SK-N-SH treated with all-trans-retinoic acid at 6 μM for 48 hours (cell line): ENCODE data around the gene SEC14L2.

Source experiments
- ATAC-seq: fragments of 200-7000 bp; cut with Tn5 transposase; 3 replicates; pipeline ENCODE4 v1.9.1; 2020; ENCODE audit warnings: mild to moderate bottlenecking, moderate library complexity
- ARNTL ChIP-seq: fragments of 450-650 bp; formaldehyde crosslinking; IDR thresholded peaks from 2 replicates; pipeline ENCODE4 v1.5.0; 2020; ENCODE audit warnings: low read depth, mild to moderate bottlenecking, moderate library complexity, borderline replicate concordance
- CREB5 ChIP-seq: fragments of 250-450 bp; sonication (Bioruptor Pico); IDR thresholded peaks from 2 replicates; pipeline ENCODE4 v1.5.1; 2020; ENCODE audit warnings: low read depth, mild to moderate bottlenecking, moderate library complexity
- CSDC2 ChIP-seq: fragments of 250-450 bp; sonication (Bioruptor Pico); IDR thresholded peaks from 2 replicates; pipeline ENCODE4 v1.5.0; 2020; ENCODE audit warnings: mild to moderate bottlenecking, moderate library complexity
- CSRNP3 ChIP-seq: fragments of 250-450 bp; sonication (Bioruptor Pico); IDR thresholded peaks from 2 replicates; pipeline ENCODE4 v1.5.1; 2021; ENCODE audit warnings: mild to moderate bottlenecking, moderate library complexity
- ESRRG ChIP-seq: fragments of 250-450 bp; sonication (Bioruptor Pico); IDR thresholded peaks from 2 replicates; pipeline ENCODE4 v1.6.1; 2021; ENCODE audit warnings: mild to moderate bottlenecking
- GLIS3 ChIP-seq: fragments of 250-450 bp; sonication (Bioruptor Pico); IDR thresholded peaks from 2 replicates; pipeline ENCODE4 v1.5.0; 2020; ENCODE audit warnings: mild to moderate bottlenecking, moderate library complexity
- ISL1 ChIP-seq: fragments of 250-450 bp; sonication (Bioruptor Pico); IDR thresholded peaks from 2 replicates; pipeline ENCODE4 v2.1.2; 2022; ENCODE audit warnings: mild to moderate bottlenecking, moderate library complexity
- OSR1 ChIP-seq: fragments of 250-450 bp; sonication (Bioruptor Pico); IDR thresholded peaks from 2 replicates; pipeline ENCODE4 v1.8.0; 2022; ENCODE audit warnings: moderate library complexity, mild to moderate bottlenecking, inconsistent platforms
- POU6F1 ChIP-seq: fragments of 250-450 bp; sonication (Bioruptor Pico); IDR thresholded peaks from 2 replicates; pipeline ENCODE4 v1.8.0; 2021; ENCODE audit warnings: low read depth, mild to moderate bottlenecking, moderate library complexity, borderline replicate concordance
- PPARA ChIP-seq: fragments of 250-450 bp; sonication (Bioruptor Pico); IDR thresholded peaks from 2 replicates; pipeline ENCODE4 v1.5.0; 2020; ENCODE audit warnings: mild to moderate bottlenecking, borderline replicate concordance
- RARB ChIP-seq: fragments of 250-450 bp; sonication (Bioruptor Pico); IDR thresholded peaks from 2 replicates; pipeline ENCODE4 v1.8.0; 2021; ENCODE audit warnings: mild to moderate bottlenecking, moderate library complexity
- SNAI2 ChIP-seq: fragments of 250-450 bp; sonication (Bioruptor Pico); IDR thresholded peaks from 2 replicates; pipeline ENCODE4 v1.5.0; 2020; ENCODE audit warnings: mild to moderate bottlenecking, moderate library complexity
- TCF4 ChIP-seq: fragments of 250-450 bp; sonication (Bioruptor Pico); IDR thresholded peaks from 2 replicates; pipeline ENCODE4 v1.8.0; 2021; ENCODE audit warnings: mild to moderate bottlenecking, moderate library complexity, borderline replicate concordance
- TOX ChIP-seq: fragments of 250-450 bp; sonication (Bioruptor Pico); IDR thresholded peaks from 2 replicates; pipeline ENCODE4 v1.8.0; 2021; ENCODE audit warnings: mild to moderate bottlenecking, moderate library complexity, borderline replicate concordance
- TSHZ2 ChIP-seq: fragments of 250-450 bp; sonication (Bioruptor Pico); IDR thresholded peaks from 2 replicates; pipeline ENCODE4 v1.5.0; 2020; ENCODE audit warnings: mild to moderate bottlenecking, moderate library complexity
- ZC3H10 ChIP-seq: fragments of 250-450 bp; sonication (Bioruptor Pico); IDR thresholded peaks from 2 replicates; pipeline ENCODE4 v1.5.1; 2021; ENCODE audit warnings: mild to moderate bottlenecking, moderate library complexity
- ZFP3 ChIP-seq: fragments of 250-450 bp; sonication (Bioruptor Pico); IDR thresholded peaks from 2 replicates; pipeline ENCODE4 v1.5.0; 2020; ENCODE audit warnings: mild to moderate bottlenecking, moderate library complexity
- ZFP30 ChIP-seq: fragments of 450-650 bp; formaldehyde crosslinking; IDR thresholded peaks from 2 replicates; pipeline ENCODE4 v1.5.0; 2022; ENCODE audit warnings: mild to moderate bottlenecking, moderate library complexity
- ZNF565 ChIP-seq: fragments of 450-650 bp; formaldehyde crosslinking; conservative IDR thresholded peaks from 2 replicates; pipeline ENCODE4 v1.5.0; 2020; ENCODE audit warnings: low read depth, mild to moderate bottlenecking, moderate library complexity
- ZNF70 ChIP-seq: fragments of 450-650 bp; formaldehyde crosslinking; IDR thresholded peaks from 2 replicates; pipeline ENCODE4 v1.5.0; 2020; ENCODE audit warnings: mild to moderate bottlenecking, moderate library complexity
- ZNF8 ChIP-seq: fragments of 450-650 bp; formaldehyde crosslinking; IDR thresholded peaks from 2 replicates; pipeline ENCODE4 v1.5.0; 2020; ENCODE audit warnings: mild to moderate bottlenecking, moderate library complexity
- TF ChIP-seq, protein P1 (sequence below): fragments of 250-450 bp; sonication (Bioruptor Pico); IDR thresholded peaks from 2 replicates; pipeline ENCODE4 v1.8.0; 2020; ENCODE audit warnings: mild to moderate bottlenecking, moderate library complexity, borderline replicate concordance

The SEC14L2 gene

GRCh38 chr22:30435674-30436126 lies 38.9 kb downstream of the SEC14L2 start:
- ATAC-seq, result no peak
- TF ChIP-seq, protein P1, sequence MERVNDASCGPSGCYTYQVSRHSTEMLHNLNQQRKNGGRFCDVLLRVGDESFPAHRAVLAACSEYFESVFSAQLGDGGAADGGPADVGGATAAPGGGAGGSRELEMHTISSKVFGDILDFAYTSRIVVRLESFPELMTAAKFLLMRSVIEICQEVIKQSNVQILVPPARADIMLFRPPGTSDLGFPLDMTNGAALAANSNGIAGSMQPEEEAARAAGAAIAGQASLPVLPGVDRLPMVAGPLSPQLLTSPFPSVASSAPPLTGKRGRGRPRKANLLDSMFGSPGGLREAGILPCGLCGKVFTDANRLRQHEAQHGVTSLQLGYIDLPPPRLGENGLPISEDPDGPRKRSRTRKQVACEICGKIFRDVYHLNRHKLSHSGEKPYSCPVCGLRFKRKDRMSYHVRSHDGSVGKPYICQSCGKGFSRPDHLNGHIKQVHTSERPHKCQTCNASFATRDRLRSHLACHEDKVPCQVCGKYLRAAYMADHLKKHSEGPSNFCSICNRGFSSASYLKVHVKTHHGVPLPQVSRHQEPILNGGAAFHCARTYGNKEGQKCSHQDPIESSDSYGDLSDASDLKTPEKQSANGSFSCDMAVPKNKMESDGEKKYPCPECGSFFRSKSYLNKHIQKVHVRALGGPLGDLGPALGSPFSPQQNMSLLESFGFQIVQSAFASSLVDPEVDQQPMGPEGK (CRISPR knock-in tag), result no peak
- TF ChIP-seq ESRRG (no peak), PPARA (CRISPR knock-in tag) (no peak), ZNF8 (no peak), RARB (CRISPR knock-in tag) (no peak), ZFP30 (CRISPR knock-in tag) (no peak), POU6F1 (CRISPR knock-in tag) (no peak), TCF4 (CRISPR knock-in tag) (no peak), TSHZ2 (CRISPR knock-in tag) (no peak), CSRNP3 (CRISPR knock-in tag) (no peak), ZNF565 (CRISPR knock-in tag) (no peak), GLIS3 (CRISPR knock-in tag) (no peak), OSR1 (no peak), TOX (CRISPR knock-in tag) (no peak), CREB5 (CRISPR knock-in tag) (no peak)

GRCh38 chr22:30436196-30436595 lies 39.4 kb downstream of the SEC14L2 start:
- no peak for TF ChIP-seq ARNTL (CRISPR knock-in tag)
- no peak for TF ChIP-seq ZNF70 (CRISPR knock-in tag)
- TF ChIP-seq CSRNP3 (CRISPR knock-in tag), result no peak
- TF ChIP-seq ESRRG, result no peak
- no peak for TF ChIP-seq SNAI2 (CRISPR knock-in tag)
- TF ChIP-seq CSDC2, result no peak
- TF ChIP-seq ZFP3 (CRISPR knock-in tag), result no peak
- no peak for ATAC-seq

DNA sequence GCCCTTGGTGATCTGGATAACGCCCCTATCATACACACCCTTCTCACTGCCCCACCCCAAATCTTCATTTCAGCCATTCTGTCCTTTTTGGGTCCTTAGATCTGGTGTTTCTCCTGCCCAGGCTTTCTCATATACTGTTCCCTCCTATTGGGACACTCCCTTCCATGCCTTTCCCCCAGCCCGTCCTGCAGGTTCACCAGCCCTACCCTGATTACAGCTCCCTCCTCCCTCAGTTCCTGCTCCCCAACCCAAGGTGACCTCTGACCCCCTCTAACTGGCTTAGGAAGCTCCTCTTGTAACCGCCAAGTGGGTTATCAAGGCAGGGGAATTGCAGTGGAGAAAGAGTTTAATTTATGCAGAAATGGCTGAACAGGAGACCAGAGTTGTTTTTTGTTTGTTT lies 41.7 kb downstream of the SEC14L2 start:
- ATAC-seq, result no peak
- TF ChIP-seq ZNF70 (CRISPR knock-in tag), result no peak
- TF ChIP-seq ISL1, result no peak
- no peak for TF ChIP-seq RARB (CRISPR knock-in tag)
- TF ChIP-seq ZFP30 (CRISPR knock-in tag), result no peak
- TF ChIP-seq ARNTL (CRISPR knock-in tag), result no peak
- no peak for TF ChIP-seq ZNF565 (CRISPR knock-in tag)
- no peak for TF ChIP-seq CSDC2
- TF ChIP-seq ZC3H10 (CRISPR knock-in tag), result no peak
- no peak for TF ChIP-seq PPARA (CRISPR knock-in tag)
